ENCODE measurements around the gene CHMP6.

GRCh38 chr17:80970044-80970761 is 21.4 kb upstream of the CHMP6 start:
- TF ChIP-seq CTCF (conservative IDR thresholded peaks at IDR 0.05) (no peak; the same call in 1 of the 2 replicates), ZFX (IDR thresholded peaks at IDR 0.05) (no peak)
